T-helper 2 cell treated with Interferon-gamma antibody and Interleukin-4, amounts not matched to agents 100 ng/mL and 5 ng/mL, for 36 hours (primary cell): ENCODE data around the gene OR2W1. TPM values are rescaled to one million over a fixed set of nuclear protein-coding genes. Genes with fewer than 3 reads are reported as not detected.

Experiments used
- intact Hi-C: fragments of 100-400 bp; cut with micrococcal nuclease; formaldehyde crosslinking; loops from one replicate; pipeline ENCODE4 v1.15.1; 2023
- total RNA-seq: library from RNA; stranded (reverse); gene quantifications from 2 replicates; pipeline ENCODE4 v1.2.3, GENCODE V29; 2022

Gene OR2W1
- total RNA-seq, result not detected in 2 replicates

- intact Hi-C loops, result no loop called here
Observed at GRCh38 chr6:29045075-29045474, at the start of gene OR2W1. Gene OR2W1, minus strand, starts transcription at chr6:29045175. Its CDS starts 0 bp downstream, at chr6:29045175.

- intact Hi-C loops, result no loop called here
Observed at GRCh38 chr6:29092957-29093356, 48.0 kb upstream of the OR2W1 start.

- intact Hi-C loops, result no loop called here
Observed at GRCh38 chr6:29087213-29087612, 42.2 kb upstream of the OR2W1 start, which contains the start of gene OR2B3. Gene OR2B3, minus strand, starts transcription at chr6:29087313. Its CDS starts 65 bp downstream, at chr6:29087248.

- intact Hi-C loops, result no loop called here
Observed at GRCh38 chr6:29082457-29082856, 37.5 kb upstream of the OR2W1 start.

DNA sequence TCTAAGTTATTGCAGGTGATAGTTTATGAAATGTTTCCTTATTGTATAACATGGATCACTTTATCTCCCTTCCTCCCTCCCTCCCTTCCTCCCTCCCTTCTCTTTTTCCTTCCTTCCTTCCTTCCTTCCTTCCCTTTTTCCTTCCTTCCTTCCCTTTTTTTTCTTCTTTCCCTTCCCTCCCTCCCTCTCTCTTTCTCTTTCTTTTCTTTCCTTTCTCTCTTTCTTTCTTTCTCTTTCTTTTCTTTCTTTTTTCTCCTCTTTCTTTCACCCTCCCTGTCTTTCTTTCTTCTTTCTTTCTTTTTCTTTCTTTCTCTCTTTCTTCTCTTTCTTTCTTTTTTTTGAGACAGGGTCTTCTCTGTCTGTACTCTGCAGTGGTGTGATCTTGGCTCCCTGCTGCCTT is 36.3 kb upstream of the OR2W1 start:
- intact Hi-C loops, result no loop called here

DNA sequence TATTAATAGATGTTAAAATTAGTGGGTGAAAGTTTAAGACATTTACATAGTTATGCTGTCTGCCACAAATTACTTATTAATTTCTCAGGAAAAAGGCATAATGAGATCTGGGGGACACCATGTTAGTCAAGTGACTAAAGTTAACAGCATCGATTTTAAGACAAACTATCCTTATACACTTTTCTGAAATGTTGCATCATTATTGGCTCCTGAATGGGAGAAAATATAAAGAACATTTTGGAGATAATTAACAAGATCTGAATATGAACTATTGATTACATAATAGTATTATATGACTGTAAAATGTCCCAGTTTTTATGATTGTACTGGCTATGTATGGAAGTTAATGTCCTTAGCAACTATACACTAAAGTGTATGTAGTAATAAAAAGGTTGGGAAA is 34.2 kb upstream of the OR2W1 start:
- intact Hi-C loops, result no loop called here

- intact Hi-C loops, result no loop called here
Observed at GRCh38 chr6:29071831-29072723, 27.1 kb upstream of the OR2W1 start.

DNA sequence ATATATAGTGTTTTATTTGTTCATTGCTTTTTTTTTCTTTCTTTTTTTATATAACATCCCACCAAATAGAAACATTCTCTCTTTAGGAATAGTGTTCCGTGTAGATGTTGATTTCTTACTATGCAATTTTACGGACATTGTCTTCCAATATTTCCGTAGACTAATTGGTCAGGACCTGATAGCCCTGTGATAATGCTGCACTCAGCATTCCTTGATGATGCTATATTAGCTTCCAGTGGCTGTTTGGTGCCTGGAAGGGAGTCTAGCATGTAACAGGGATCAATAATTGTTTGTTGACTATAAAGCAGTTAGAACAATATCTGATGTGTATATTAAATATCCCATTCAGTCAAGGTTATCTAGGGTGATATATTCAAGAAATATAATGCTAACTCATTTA is 6.7 kb upstream of the OR2W1 start:
- intact Hi-C loops, result no loop called here

- intact Hi-C loops, result no loop called here
Observed at GRCh38 chr6:29035951-29036350, 9.0 kb downstream of the OR2W1 start.

- intact Hi-C loops, result no loop called here
Observed at GRCh38 chr6:29028821-29029220, 16.2 kb downstream of the OR2W1 start.

GRCh38 chr6:29025927-29026585 is 18.9 kb downstream of the OR2W1 start:
- intact Hi-C loops, result no loop called here

DNA sequence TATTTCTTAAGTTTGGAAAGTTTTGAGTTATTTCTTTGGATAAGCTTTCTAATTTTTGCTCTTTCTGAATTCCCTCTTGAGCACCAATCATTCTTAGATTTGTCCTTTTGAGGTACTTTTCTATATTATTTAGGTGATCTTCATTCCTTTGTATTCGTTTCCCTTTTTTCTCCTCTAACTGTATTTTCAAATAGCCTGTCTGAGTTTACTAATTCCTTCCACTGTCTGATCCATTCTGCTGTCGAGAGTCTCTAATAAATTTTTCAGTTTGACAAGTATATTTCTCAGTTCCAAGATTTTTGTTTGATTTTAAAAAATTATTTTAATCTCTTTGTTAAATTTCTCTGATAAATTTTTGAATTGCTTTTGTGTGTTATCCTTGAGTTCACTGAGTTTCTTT is 23.5 kb downstream of the OR2W1 start:
- intact Hi-C loops, result no loop called here

DNA sequence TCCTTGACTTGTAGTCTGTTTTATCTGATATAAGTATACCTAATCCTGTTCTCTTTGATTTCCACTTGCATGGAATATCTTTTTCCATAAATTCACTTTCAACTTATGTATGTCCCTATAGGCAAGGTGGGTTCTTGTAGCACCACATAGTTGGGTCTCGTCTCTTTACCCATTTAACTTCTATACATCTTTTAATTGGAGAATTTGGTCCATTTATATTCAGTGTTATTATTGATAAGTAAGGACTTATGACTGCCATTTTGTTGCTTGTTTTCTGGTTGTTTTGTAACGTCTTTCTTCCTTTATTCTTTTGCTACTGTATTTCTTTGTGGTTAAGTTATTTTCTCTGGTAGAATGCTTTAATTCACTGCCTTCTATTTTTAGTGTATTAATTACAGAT is 25.3 kb downstream of the OR2W1 start:
- intact Hi-C loops, result loop anchor here (10.0 kb wide), 1 partner anchor 565 kb away; the partner anchor contains the start of gene OR2H2

- intact Hi-C loops, result loop anchor here (1.0 to 10.0 kb wide), 6 partner anchors 36 to 567 kb away; partner anchors contain the start of gene OR2H2
Observed at GRCh38 chr6:29017428-29017802, 27.6 kb downstream of the OR2W1 start.

DNA sequence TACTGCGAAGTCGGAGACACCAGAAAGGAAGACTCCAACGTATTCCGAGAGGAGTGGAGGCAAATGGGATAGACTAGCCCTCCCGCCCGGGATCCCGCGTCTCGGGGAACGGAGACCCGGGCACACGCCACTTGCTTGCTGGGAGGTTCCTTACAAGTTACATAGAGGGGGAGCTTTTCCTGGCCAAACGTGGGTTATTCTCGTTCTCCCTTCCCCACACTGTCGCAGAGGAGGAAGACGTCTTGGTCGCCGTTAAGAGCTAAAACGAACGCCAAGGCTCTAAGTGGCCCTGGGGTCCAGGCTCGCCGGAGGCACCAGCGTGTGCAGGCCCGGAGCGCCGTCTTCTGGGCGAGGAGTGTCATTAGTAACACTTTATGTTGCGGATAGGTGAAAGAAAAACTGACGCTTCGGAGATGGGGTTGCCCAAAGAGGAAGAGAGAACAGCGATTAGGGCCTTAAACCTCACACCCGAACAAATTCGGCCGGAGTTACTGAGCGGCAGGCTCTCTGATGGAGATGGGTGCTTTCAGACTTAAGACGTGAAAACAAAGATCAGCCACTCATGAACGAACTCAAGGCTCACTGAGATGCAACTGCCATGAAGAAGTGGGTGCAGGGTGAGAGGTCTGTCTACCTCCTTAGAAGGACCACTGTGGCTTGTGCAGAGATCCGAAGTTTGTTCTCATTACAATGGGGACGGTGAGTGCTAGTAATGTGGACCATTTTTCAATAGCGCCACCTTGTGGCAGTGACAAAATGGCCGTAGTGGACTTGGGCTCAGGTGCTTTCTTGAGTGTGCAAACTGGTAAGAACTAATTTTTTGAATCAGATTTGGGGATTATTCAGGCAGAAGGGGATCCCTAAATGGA is 28.2 kb downstream of the OR2W1 start:
- intact Hi-C loops, result loop anchor here (1.0 to 10.0 kb wide), 8 partner anchors 35 to 568 kb away; partner anchors contain the start of gene OR2H2

DNA sequence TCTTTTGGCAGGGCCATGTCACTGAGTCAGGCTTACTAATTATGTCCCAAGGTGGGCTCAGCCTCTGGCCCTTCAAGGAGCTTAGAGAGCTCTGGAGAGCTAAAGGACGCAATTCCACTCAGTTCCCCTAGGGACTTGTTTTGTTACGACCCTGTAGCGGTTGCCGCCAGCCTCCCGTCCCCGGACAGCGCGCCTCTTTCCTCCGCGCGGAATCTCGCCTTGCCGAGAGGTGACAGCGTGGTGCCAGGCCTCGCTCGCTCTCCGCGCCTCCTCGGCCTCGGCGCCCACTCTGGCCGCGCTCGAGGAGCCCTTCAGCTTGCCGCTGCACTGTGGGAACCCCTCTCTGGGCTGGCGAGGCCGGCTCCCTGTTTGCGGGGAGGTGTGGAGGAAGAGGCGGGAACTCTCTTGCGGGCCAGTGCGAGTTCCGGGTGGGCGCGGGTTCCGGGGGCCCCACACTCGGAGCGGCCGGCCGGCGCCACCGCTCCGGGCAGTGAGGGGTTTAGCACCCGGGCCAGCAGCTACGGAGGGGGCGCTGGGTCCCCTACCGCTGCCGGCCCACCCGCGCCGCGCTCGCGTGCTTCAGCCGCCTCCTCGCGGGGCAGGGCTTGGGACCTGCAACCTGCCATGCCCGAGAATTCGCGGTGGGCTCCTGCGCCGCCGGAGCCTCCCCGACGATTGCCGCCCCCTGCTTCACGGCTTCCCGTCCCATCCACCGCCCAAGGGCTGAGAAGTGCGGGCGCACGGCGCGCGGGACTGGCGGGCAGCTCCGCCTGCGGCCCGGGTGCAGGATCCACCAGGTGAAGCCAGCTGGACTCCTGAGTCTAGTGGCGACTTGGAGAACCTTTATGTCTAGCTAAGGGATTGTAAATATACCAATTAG is 30.0 kb downstream of the OR2W1 start:
- intact Hi-C loops, result loop anchor here (10.0 kb wide), 1 partner anchor 570 kb away; the partner anchor contains the start of gene OR2H2

GRCh38 chr6:29011276-29011734 is 33.7 kb downstream of the OR2W1 start:
- intact Hi-C loops, result loop anchor here (1.0 to 10.0 kb wide), 2 partner anchors 115 to 573 kb away; partner anchors contain the start of gene OR2H2

- intact Hi-C loops, result no loop called here
Observed at GRCh38 chr6:29009358-29009757, 35.6 kb downstream of the OR2W1 start.

DNA sequence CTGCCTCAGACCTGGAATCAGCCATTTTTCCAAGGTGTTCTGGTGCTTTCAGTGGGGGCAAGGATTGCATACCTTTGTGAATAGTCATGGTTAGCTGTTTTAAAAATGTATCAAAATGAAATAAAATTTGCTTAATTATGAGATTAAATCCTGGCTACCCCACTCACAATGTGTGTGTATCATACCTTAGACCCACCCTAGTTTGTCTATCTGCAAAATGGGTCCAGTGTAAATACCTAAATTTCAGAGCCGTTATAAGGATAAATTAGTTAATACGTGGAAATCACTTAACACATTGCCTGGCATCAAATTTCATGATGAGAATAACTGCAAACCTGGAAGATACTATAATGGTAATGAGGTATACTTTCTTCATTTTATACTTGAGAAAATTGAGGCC is 36.9 kb downstream of the OR2W1 start:
- intact Hi-C loops, result no loop called here
